ENCODE measurements around the gene ZNF536.

ZNF536 gene

DNA sequence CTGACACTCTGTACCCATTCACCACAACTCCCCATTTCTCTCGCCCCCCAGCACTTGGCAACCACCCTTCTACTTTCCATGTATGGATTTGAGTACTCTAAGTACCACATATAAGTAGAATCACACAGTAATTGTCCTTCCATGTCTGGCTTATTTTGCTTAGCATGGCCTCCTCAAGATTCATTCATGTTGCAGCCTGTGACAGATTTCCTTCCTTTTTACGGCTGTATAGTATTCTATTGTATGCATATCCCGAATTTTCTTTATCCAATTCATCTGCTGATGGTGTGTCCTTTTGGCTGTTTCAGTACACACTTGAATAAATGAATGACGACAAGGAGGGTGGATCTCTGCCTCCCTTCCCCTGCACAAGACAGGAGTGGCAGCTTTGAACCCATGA lies 95.1 kb downstream of the ZNF536 start:
- WGBS = 76% methylated on average over 3 of the region's 4 CpGs
- Histone ChIP-seq H3K23ac (ENCODE audit: low read length in 2 of 2) (no peak overlapping the region), H2BK12ac (ENCODE audit: low read length in 2 of 2) (no peak overlapping the region), H3K36me3 (ENCODE audit: control insufficient read depth in 1 of 2, insufficient read depth in 2 of 2, low read depth in 1 of 2, low read length in 2 of 2) (no peaks in the 10 kb centered on the region), H2AK5ac (ENCODE audit: low read length, severe bottlenecking) (no peak overlapping the region), H2AFZ (ENCODE audit: low read depth, low read length) (no peak overlapping the region), H3K4me1 (ENCODE audit: control insufficient read depth, insufficient read depth, low read depth, low read length) (peaks cover 2% of the 10 kb centered on the region), H3K27ac (ENCODE audit: low read length, poor library complexity, severe bottlenecking) (no peak overlapping the region), H4K91ac (ENCODE audit: low read length) (no peak overlapping the region), H3K79me1 (replicated peaks; ENCODE audit: low read length, poor library complexity, severe bottlenecking) (no peaks in the 10 kb centered on the region), H3K4me3 (ENCODE audit: insufficient read depth in 1 of 2, low read depth in 1 of 2, low read length in 2 of 2) (no peak overlapping the region), H3K14ac (ENCODE audit: low read length in 2 of 2) (no peak overlapping the region), H3K4ac (ENCODE audit: low read depth in 1 of 2, low read length in 2 of 2) (no peak overlapping the region), H2BK15ac (ENCODE audit: low read depth, poor library complexity, severe bottlenecking) (no peak overlapping the region), H3K27me3 (ENCODE audit: control insufficient read depth in 1 of 2, insufficient read depth in 1 of 2, low read length in 2 of 2) (no peaks in the 10 kb centered on the region), H3K4me2 (ENCODE audit: low read length, poor library complexity, severe bottlenecking) (no peak overlapping the region), H2BK120ac (ENCODE audit: low read depth, low read length) (no peak overlapping the region), H4K8ac (ENCODE audit: low read length) (no peak overlapping the region), H2BK5ac (ENCODE audit: low read depth, low read length, poor library complexity, severe bottlenecking) (no peak overlapping the region), H3K9me3 (ENCODE audit: control insufficient read depth, low read length) (no peaks in the 10 kb centered on the region), H3K9ac (ENCODE audit: low read length) (no peak overlapping the region), H3K18ac (ENCODE audit: low read depth in 1 of 2, low read length in 2 of 2) (no peak overlapping the region)
- DNase-seq = no peak

DNA sequence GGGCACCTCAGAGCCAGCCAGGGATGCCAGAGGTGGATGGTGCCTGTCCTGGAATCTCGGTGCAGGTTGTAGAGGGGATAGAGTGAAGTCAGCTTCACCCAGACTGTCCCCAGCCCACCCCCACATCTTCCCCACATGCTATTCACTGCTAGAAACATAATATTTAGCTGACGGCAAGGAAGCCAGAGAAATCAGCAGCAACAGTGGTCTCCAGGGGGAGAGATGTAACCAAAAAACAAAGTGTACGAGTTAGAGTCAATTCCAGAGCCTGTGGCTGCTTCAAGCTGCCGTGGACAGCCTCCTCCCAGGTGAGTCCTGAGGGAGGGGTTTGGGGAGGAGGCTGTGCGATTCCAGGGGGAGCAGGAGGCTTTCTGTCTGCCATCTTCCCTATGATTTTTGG lies 97.6 kb downstream of the ZNF536 start:
- Histone ChIP-seq H2AFZ (ENCODE audit: low read depth, low read length) (no peak overlapping the region), H3K79me1 (replicated peaks; ENCODE audit: low read length, poor library complexity, severe bottlenecking) (no peaks in the 10 kb centered on the region), H4K91ac (ENCODE audit: low read length) (no peak overlapping the region), H2BK12ac (ENCODE audit: low read length in 2 of 2) (no peak overlapping the region), H3K27me3 (ENCODE audit: control insufficient read depth in 1 of 2, insufficient read depth in 1 of 2, low read length in 2 of 2) (no peaks in the 10 kb centered on the region), H2AK5ac (ENCODE audit: low read length, severe bottlenecking) (no peak overlapping the region), H3K14ac (ENCODE audit: low read length in 2 of 2) (no peak overlapping the region), H3K9me3 (ENCODE audit: control insufficient read depth, low read length) (no peaks in the 10 kb centered on the region), H3K9ac (ENCODE audit: low read length) (no peak overlapping the region), H2BK120ac (ENCODE audit: low read depth, low read length) (no peak overlapping the region), H3K4me3 (ENCODE audit: insufficient read depth in 1 of 2, low read depth in 1 of 2, low read length in 2 of 2) (no peak overlapping the region), H3K4me1 (ENCODE audit: control insufficient read depth, insufficient read depth, low read depth, low read length) (peaks cover 2% of the 10 kb centered on the region), H2BK5ac (ENCODE audit: low read depth, low read length, poor library complexity, severe bottlenecking) (no peak overlapping the region), H3K4me2 (ENCODE audit: low read length, poor library complexity, severe bottlenecking) (no peak overlapping the region), H3K18ac (ENCODE audit: low read depth in 1 of 2, low read length in 2 of 2) (no peak overlapping the region), H4K8ac (ENCODE audit: low read length) (no peak overlapping the region), H2BK15ac (ENCODE audit: low read depth, poor library complexity, severe bottlenecking) (no peak overlapping the region), H3K4ac (ENCODE audit: low read depth in 1 of 2, low read length in 2 of 2) (no peak overlapping the region), H3K36me3 (ENCODE audit: control insufficient read depth in 1 of 2, insufficient read depth in 2 of 2, low read depth in 1 of 2, low read length in 2 of 2) (no peaks in the 10 kb centered on the region), H3K23ac (ENCODE audit: low read length in 2 of 2) (no peak overlapping the region), H3K27ac (ENCODE audit: low read length, poor library complexity, severe bottlenecking) (no peak overlapping the region)
- DNase-seq = no peak
- WGBS = 46% methylated on average over 4 of the region's 5 CpGs

DNA sequence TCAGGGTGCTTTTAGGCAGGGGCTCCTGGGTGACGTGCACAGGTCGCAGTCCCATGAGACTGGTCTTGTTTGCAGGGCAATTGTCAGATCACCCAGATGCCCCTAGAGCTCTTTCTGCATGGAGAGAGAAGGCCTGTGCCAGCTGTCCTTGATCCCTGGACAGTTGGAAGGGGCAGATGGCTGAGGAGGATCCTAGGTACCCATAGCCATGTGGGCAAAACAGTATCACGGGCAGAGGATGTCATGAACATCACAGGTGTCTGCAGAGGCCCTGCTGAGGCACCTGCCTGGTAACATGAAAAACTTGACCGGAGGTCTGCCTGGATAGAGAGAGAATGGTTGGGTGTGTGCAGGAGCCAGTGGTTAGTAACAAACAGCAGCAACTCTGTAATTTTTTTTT lies 99.3 kb downstream of the ZNF536 start:
- H2AK5ac ChIP-seq (ENCODE audit: low read length, severe bottlenecking) = no peak overlapping the region
- no peak overlapping the region for H2AFZ ChIP-seq (ENCODE audit: low read depth, low read length)
- H3K9ac ChIP-seq (ENCODE audit: low read length) = no peak overlapping the region
- H3K18ac ChIP-seq (ENCODE audit: low read depth in 1 of 2, low read length in 2 of 2) = no peak overlapping the region
- no peak overlapping the region for H2BK12ac ChIP-seq (ENCODE audit: low read length in 2 of 2)
- WGBS = 59% methylated on average over 4 of the region's 4 CpGs
- H3K79me1 ChIP-seq (replicated peaks; ENCODE audit: low read length, poor library complexity, severe bottlenecking) = no peaks in the 10 kb centered on the region
- H4K8ac ChIP-seq (ENCODE audit: low read length) = no peak overlapping the region
- peaks cover 2% of the 10 kb centered on the region for H3K4me1 ChIP-seq (ENCODE audit: control insufficient read depth, insufficient read depth, low read depth, low read length)
- no peak for DNase-seq
- no peak overlapping the region for H2BK120ac ChIP-seq (ENCODE audit: low read depth, low read length)
- no peak overlapping the region for H2BK15ac ChIP-seq (ENCODE audit: low read depth, poor library complexity, severe bottlenecking)
- no peaks in the 10 kb centered on the region for H3K36me3 ChIP-seq (ENCODE audit: control insufficient read depth in 1 of 2, insufficient read depth in 2 of 2, low read depth in 1 of 2, low read length in 2 of 2)
- no peak overlapping the region for H3K27ac ChIP-seq (ENCODE audit: low read length, poor library complexity, severe bottlenecking)
- no peaks in the 10 kb centered on the region for H3K9me3 ChIP-seq (ENCODE audit: control insufficient read depth, low read length)
- H3K23ac ChIP-seq (ENCODE audit: low read length in 2 of 2) = no peak overlapping the region
- no peak overlapping the region for H4K91ac ChIP-seq (ENCODE audit: low read length)
- H3K4me2 ChIP-seq (ENCODE audit: low read length, poor library complexity, severe bottlenecking) = no peak overlapping the region
- no peaks in the 10 kb centered on the region for H3K27me3 ChIP-seq (ENCODE audit: control insufficient read depth in 1 of 2, insufficient read depth in 1 of 2, low read length in 2 of 2)
- no peak overlapping the region for H2BK5ac ChIP-seq (ENCODE audit: low read depth, low read length, poor library complexity, severe bottlenecking)
- no peak overlapping the region for H3K4me3 ChIP-seq (ENCODE audit: insufficient read depth in 1 of 2, low read depth in 1 of 2, low read length in 2 of 2)
- H3K4ac ChIP-seq (ENCODE audit: low read depth in 1 of 2, low read length in 2 of 2) = no peak overlapping the region
- H3K14ac ChIP-seq (ENCODE audit: low read length in 2 of 2) = no peak overlapping the region

DNA sequence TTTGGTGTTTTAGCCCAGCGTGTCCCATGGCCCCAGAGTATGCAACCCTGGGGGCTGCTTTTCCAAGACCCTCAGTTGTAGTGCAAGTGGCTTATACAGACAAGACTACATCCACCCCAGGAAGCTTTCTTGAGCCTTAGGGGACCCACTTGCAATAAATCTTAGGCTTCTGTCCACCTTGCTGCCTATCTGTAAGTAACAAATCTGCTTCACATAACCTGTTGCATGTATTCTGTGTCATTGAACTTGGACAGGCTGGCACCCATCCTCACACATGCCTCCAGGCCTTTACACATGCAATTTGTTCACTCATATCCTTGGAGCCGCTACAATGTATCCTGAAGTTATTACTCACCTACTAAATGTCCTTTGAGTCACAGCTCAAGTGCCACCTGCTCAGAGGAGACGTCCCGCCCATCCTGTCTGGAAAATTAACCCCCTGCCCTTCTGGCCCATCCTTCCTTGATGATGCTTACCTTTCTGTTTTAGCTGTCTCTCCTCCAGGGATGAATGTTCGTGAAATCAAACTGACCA lies 101.2 kb downstream of the ZNF536 start:
- Histone ChIP-seq H3K4me2 (ENCODE audit: low read length, poor library complexity, severe bottlenecking) (no peak overlapping the region), H4K91ac (ENCODE audit: low read length) (no peak overlapping the region), H3K36me3 (ENCODE audit: control insufficient read depth in 1 of 2, insufficient read depth in 2 of 2, low read depth in 1 of 2, low read length in 2 of 2) (no peaks in the 10 kb centered on the region), H3K27me3 (ENCODE audit: control insufficient read depth in 1 of 2, insufficient read depth in 1 of 2, low read length in 2 of 2) (no peaks in the 10 kb centered on the region), H3K9ac (ENCODE audit: low read length) (no peak overlapping the region), H2BK12ac (ENCODE audit: low read length in 2 of 2) (no peak overlapping the region), H3K9me3 (ENCODE audit: control insufficient read depth, low read length) (no peaks in the 10 kb centered on the region), H3K4me3 (ENCODE audit: insufficient read depth in 1 of 2, low read depth in 1 of 2, low read length in 2 of 2) (no peak overlapping the region), H3K14ac (ENCODE audit: low read length in 2 of 2) (no peak overlapping the region), H4K8ac (ENCODE audit: low read length) (no peak overlapping the region), H2BK120ac (ENCODE audit: low read depth, low read length) (no peak overlapping the region), H3K4ac (ENCODE audit: low read depth in 1 of 2, low read length in 2 of 2) (no peak overlapping the region), H3K23ac (ENCODE audit: low read length in 2 of 2) (no peak overlapping the region), H2BK15ac (ENCODE audit: low read depth, poor library complexity, severe bottlenecking) (no peak overlapping the region), H2AK5ac (ENCODE audit: low read length, severe bottlenecking) (no peak overlapping the region), H3K27ac (ENCODE audit: low read length, poor library complexity, severe bottlenecking) (no peak overlapping the region), H2AFZ (ENCODE audit: low read depth, low read length) (no peak overlapping the region), H3K18ac (ENCODE audit: low read depth in 1 of 2, low read length in 2 of 2) (no peak overlapping the region), H3K4me1 (ENCODE audit: control insufficient read depth, insufficient read depth, low read depth, low read length) (no peaks in the 10 kb centered on the region), H2BK5ac (ENCODE audit: low read depth, low read length, poor library complexity, severe bottlenecking) (no peak overlapping the region), H3K79me1 (replicated peaks; ENCODE audit: low read length, poor library complexity, severe bottlenecking) (no peaks in the 10 kb centered on the region)
- WGBS = 59% methylated on average over 5 of the region's 5 CpGs
- DNase-seq = no peak

All from mesenchymal stem cell (in vitro differentiated cells and primary cell).